HG03025 (cell line): ENCODE data around the gene AK9.

Experiments
- ATAC-seq: cut with Tn5 transposase; IDR thresholded peaks from one replicate; pipeline ENCODE4 v1.9.1; 2021; ENCODE audit warnings: mild to moderate bottlenecking, moderate library complexity; ENCODE audit not compliant: unreplicated experiment, low FRiP score

Gene AK9

GRCh38 chr6:109515781-109516409 is 175.1 kb downstream of the AK9 start:
- ATAC-seq: no peak

- ATAC-seq: no peak
Measured at GRCh38 chr6:109514946-109515345, 176.1 kb downstream of the AK9 start.

- ATAC-seq: no peak
Measured at GRCh38 chr6:109513571-109514071, 177.4 kb downstream of the AK9 start.

GRCh38 chr6:109512271-109512817 is 178.7 kb downstream of the AK9 start:
- ATAC-seq: no peak

GRCh38 chr6:109511832-109512231 is 179.2 kb downstream of the AK9 start:
- ATAC-seq: no peak

GRCh38 chr6:109510358-109510757 is 180.6 kb downstream of the AK9 start:
- no peak for ATAC-seq

GRCh38 chr6:109508166-109508860 is 182.7 kb downstream of the AK9 start:
- ATAC-seq: no peak

GRCh38 chr6:109507490-109508072 is 183.4 kb downstream of the AK9 start:
- ATAC-seq: no peak

GRCh38 chr6:109506841-109507240 is 184.2 kb downstream of the AK9 start:
- ATAC-seq: no peak

GRCh38 chr6:109506314-109506713 is 184.7 kb downstream of the AK9 start:
- ATAC-seq: no peak

- no peak for ATAC-seq
Measured at GRCh38 chr6:109503327-109504224, 187.4 kb downstream of the AK9 start.

- ATAC-seq: no peak
Measured at GRCh38 chr6:109498936-109499335, 192.1 kb downstream of the AK9 start.

GRCh38 chr6:109498052-109498451 is 192.9 kb downstream of the AK9 start:
- no peak for ATAC-seq

- no peak for ATAC-seq
Measured at GRCh38 chr6:109496036-109496772, 194.8 kb downstream of the AK9 start.

- no peak for ATAC-seq
Measured at GRCh38 chr6:109493865-109494264, 197.1 kb downstream of the AK9 start.

- no peak for ATAC-seq
Measured at GRCh38 chr6:109491207-109491938, 199.6 kb downstream of the AK9 start.

GRCh38 chr6:109490713-109491112 is 200.3 kb downstream of the AK9 start:
- no peak for ATAC-seq

GRCh38 chr6:109488001-109488400 is 203.0 kb downstream of the AK9 start:
- ATAC-seq: no peak

- ATAC-seq: no peak
Measured at GRCh38 chr6:109486068-109486467, 204.9 kb downstream of the AK9 start.
